Right atrium auricular region (tissue), 2 donors: Measurements from ENCODE around the gene CCHCR1. TPM values are rescaled to one million over a fixed set of nuclear protein-coding genes. Genes with fewer than 3 reads are reported as not detected.

Experiments used
- DNase-seq: peaks from one replicate; pipeline ENCODE4 v3.0.0-alpha.2; 2019; ENCODE audit warnings: low spot score
- H3K27ac ChIP-seq, 2 donors: fragments of 200-600 bp; sonication (generic); 1 replicate in 1 of 2; 2 replicates in 1 of 2; pipeline ENCODE4 v1.5.1; 2016 to 2019
- H3K27me3 ChIP-seq, 2 donors: fragments of 200-600 bp; sonication (generic); one replicate each; pipeline versions ENCODE4 v1.5.1 to v1.6.0; 2017 to 2019
- H3K36me3 ChIP-seq: fragments of 200-600 bp; sonication (generic); one replicate; pipeline ENCODE4 v1.5.1; 2016
- H3K4me1 ChIP-seq, 2 donors: fragments of 200-600 bp; sonication (generic); one replicate each; pipeline versions ENCODE4 v1.5.1 to v1.6.0; 2017 to 2019
- H3K4me3 ChIP-seq, 2 donors: fragments of 200-600 bp; sonication (generic); 1 replicate in 1 of 2; 2 replicates in 1 of 2; pipeline ENCODE4 v1.5.1; 2017 to 2019; ENCODE audit warnings: mild to moderate bottlenecking in 1 of 2, moderate library complexity in 1 of 2
- H3K9me3 ChIP-seq, 2 donors: fragments of 200-600 bp; sonication (generic); one replicate each; pipeline ENCODE4 v1.5.1; 2019
- CTCF ChIP-seq, 2 donors: fragments of 200-600 bp; sonication (generic); IDR thresholded peaks; one replicate each; pipeline ENCODE4 v1.5.1; 2019; ENCODE audit warnings: antibody characterized with exemption in 2 of 2
- total RNA-seq, 2 donors: library from RNA; depleted of rRNA; stranded (reverse); fragments of >200 nt; gene quantifications; one replicate each; pipeline ENCODE4 v1.1.0, GENCODE V29; 2016

CCHCR1 gene
- total RNA-seq, 2 donors from 2014 or later, result 7.6 to 9.1 TPM

GRCh38 chr6:31114541-31114878, 43.1 kb downstream of the CCHCR1 start, which contains the start of gene PSORS1C1:
Gene PSORS1C1 (plus strand): TSS chr6:31114800. CDS start chr6:31129633, 14,833 bp downstream.
- peak; percentile 90 for DNase-seq
- Histone ChIP-seq H3K9me3 (no peaks in the 10 kb centered on the region), H3K27me3 (no peaks in the 10 kb centered on the region), H3K4me3 (peak within 1 kb of the TSS; percentile 3 to 22), H3K27ac (peak within 1 kb of the TSS; percentile 60 to 66), H3K36me3 (no peaks in the 10 kb centered on the region), H3K4me1 (peaks cover 0 to 31% of the 10 kb centered on the region in 2 donors)
- TF ChIP-seq CTCF (IDR thresholded peaks at IDR 0.05), result no peak

- Histone ChIP-seq H3K27me3 (no peaks in the 10 kb centered on the region), H3K36me3 (no peaks in the 10 kb centered on the region), H3K9me3 (no peaks in the 10 kb centered on the region), H3K27ac (peak overlapping the region; percentile 60 to 66), H3K4me1 (peaks cover 0 to 31% of the 10 kb centered on the region in 2 donors), H3K4me3 (no peak overlapping the region)
- TF ChIP-seq CTCF (IDR thresholded peaks at IDR 0.05), result no peak
- DNase-seq, result no peak
These were observed 43.6 kb downstream of the CCHCR1 start for GRCh38 chr6:31113861-31114540.

- Histone ChIP-seq H3K4me3 (no peak within 1 kb of the TSS), H3K36me3 (no peaks in the 10 kb centered on the region), H3K27me3 (no peaks in the 10 kb centered on the region), H3K9me3 (no peaks in the 10 kb centered on the region), H3K4me1 (peaks cover 0 to 29% of the 10 kb centered on the region in 2 donors), H3K27ac (peak within 1 kb of the TSS in 1 of 2 donors; percentile 15)
- no peak for DNase-seq
- no peak for TF ChIP-seq CTCF (IDR thresholded peaks at IDR 0.05)
These were observed 45.1 kb downstream of the CCHCR1 start, which contains the start of gene C6orf15 for GRCh38 chr6:31112478-31112877. Gene C6orf15 (minus strand): TSS chr6:31112575. CDS start chr6:31112555, 20 bp downstream.

GRCh38 chr6:31111712-31112111, 45.9 kb downstream of the CCHCR1 start:
- no peaks in the 10 kb centered on the region for H3K9me3 ChIP-seq
- no peak overlapping the region for H3K27ac ChIP-seq
- no peak for TF ChIP-seq CTCF (IDR thresholded peaks at IDR 0.05)
- H3K4me1 ChIP-seq, result peaks cover 0 to 22% of the 10 kb centered on the region in 2 donors
- DNase-seq, result no peak
- no peaks in the 10 kb centered on the region for H3K36me3 ChIP-seq
- no peaks in the 10 kb centered on the region for H3K27me3 ChIP-seq
- no peak overlapping the region for H3K4me3 ChIP-seq

- Histone ChIP-seq H3K36me3 (no peaks in the 10 kb centered on the region), H3K4me1 (peaks cover 0 to 21% of the 10 kb centered on the region in 2 donors), H3K9me3 (no peaks in the 10 kb centered on the region), H3K27me3 (no peaks in the 10 kb centered on the region), H3K4me3 (no peak overlapping the region), H3K27ac (no peak overlapping the region)
- no peak for DNase-seq
- TF ChIP-seq CTCF (IDR thresholded peaks at IDR 0.05), result no peak
These were observed 46.6 kb downstream of the CCHCR1 start for GRCh38 chr6:31110825-31111582.
